Measurements from ENCODE around the gene PRXL2A.
"Not testable (repeated sequence)": the region's sequence is repeated elsewhere in the genome, so short reads cannot be mapped to it uniquely, and the experiment has no call there.

The PRXL2A gene

DNA sequence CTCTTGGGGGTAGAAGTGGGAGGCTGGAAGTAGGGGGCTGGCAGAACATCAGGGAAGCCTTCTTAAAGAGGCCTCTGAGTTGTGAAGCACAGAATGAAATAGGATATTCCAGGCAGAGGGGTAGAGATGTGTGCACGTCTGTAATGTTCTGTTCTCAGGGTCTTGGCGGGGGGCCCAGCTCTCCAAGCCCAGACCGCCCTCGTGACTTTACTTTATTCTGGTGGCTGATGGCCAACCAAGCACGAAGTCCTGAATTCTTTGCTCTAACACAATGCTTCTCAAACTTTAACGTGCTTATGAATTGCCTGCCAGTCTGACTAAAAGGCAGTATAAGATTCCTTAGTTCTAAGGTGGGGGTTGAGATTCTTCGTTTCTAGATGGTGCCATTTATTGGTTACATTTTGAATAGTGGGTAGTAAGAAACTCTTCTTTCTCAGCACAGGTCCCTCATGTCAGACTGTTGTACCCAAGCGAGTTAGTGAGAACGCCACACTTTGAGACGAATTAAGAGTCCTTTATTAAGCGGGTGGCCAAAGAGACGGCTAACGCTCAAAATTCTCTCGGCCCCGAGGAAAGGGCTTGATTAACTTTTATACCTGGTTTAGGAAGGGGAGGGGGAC is 8.2 kb downstream of the PRXL2A start (continued):
- TF ChIP-seq SNAI2 (CRISPR knock-in tag; IDR thresholded peaks at IDR 0.05) (no peak), ZNF70 (CRISPR knock-in tag; IDR thresholded peaks at IDR 0.05) (no peak), GLIS3 (CRISPR knock-in tag; IDR thresholded peaks at IDR 0.05) (no peak), ARNTL (CRISPR knock-in tag; IDR thresholded peaks at IDR 0.05; ENCODE audit: borderline replicate concordance, low read depth) (no peak), TOX (CRISPR knock-in tag; IDR thresholded peaks at IDR 0.05; ENCODE audit: borderline replicate concordance) (no peak)
- TF ChIP-seq, protein P1, sequence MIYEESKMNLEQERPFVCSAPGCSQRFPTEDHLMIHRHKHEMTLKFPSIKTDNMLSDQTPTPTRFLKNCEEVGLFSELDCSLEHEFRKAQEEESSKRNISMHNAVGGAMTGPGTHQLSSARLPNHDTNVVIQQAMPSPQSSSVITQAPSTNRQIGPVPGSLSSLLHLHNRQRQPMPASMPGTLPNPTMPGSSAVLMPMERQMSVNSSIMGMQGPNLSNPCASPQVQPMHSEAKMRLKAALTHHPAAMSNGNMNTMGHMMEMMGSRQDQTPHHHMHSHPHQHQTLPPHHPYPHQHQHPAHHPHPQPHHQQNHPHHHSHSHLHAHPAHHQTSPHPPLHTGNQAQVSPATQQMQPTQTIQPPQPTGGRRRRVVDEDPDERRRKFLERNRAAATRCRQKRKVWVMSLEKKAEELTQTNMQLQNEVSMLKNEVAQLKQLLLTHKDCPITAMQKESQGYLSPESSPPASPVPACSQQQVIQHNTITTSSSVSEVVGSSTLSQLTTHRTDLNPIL (CRISPR knock-in tag; IDR thresholded peaks at IDR 0.05; ENCODE audit: low read depth) = no peak

- not testable (repeated sequence) for ATAC-seq
These were observed 8.9 kb downstream of the PRXL2A start for GRCh38 chr10:80417256-80417655.

DNA sequence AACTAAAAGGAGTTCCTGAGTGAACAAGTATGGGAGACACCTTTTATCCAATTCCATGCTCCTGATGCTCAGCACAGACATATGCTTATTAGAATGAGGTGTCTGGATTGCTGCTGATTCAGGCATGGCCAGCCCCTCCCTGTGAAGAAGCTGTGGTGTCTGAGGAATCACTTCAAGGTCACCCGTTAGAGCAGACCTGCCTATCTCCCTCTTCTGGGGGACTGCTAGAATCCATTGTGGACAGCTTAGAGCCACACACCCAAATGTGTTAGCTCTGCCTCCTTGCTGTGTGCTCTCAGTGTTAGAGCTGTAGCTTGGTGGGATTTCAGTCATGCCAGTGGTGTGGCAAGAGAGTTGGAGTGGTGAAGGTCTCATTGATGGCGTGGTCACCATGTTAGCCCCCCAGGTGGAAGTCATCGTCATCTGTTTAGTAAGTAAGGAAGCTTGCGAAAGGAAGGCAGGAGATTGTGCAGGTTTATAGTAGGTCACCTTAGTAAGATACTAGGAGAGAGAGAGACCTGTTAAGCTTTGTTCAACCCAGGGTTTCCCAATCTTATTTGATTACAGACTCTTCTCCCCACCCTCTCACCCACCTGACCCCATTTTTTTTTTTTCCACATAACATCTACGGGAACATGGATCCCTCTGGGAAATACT is 12.8 kb downstream of the PRXL2A start:
- no peak for TF ChIP-seq ESRRG (CRISPR knock-in tag; IDR thresholded peaks at IDR 0.05)
- ATAC-seq = no peak

DNA sequence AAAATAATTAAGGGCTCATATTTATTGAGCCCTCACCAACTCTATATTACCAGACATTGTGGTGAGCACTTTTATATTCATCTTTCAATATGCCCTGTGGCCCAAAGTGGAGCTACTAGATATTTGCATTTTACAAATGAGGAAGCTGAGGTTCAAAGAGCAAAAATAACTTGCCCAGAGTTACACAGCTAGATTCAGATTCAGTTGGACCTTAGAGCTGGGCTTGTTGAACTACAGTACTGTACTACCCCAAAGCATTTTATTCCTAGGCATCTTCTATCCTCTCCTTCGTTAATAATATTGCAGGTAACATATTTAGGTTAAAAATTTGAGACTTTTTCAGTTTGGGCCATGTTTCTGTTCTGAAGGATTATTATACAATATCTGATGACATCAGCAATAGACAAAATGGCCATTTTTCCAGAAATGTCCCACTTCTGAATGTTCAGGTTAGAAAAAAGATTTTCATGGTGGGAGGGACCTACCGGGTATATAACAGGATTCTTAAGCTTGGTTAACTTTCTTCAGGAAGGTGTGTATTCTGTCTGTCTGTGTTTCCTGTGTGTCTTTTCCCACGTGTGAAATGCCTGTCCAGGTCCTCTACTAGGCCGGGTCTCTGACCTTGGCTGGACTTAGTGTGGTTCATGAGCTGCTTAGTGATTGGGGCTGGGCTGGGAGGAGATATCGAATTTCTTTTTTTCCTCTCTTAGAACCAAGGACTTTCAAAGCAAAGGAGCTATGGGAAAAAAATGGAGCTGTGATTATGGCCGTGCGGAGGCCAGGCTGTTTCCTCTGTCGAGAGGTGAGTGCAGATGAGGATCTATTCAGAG is 13.6 kb downstream of the PRXL2A start:
- no peak for TF ChIP-seq SNAI2 (CRISPR knock-in tag; IDR thresholded peaks at IDR 0.05)
- TF ChIP-seq BACH2 (CRISPR knock-in tag; IDR thresholded peaks at IDR 0.05; ENCODE audit: borderline replicate concordance) = no peak
- TF ChIP-seq GLIS3 (CRISPR knock-in tag; IDR thresholded peaks at IDR 0.05) = no peak
- TF ChIP-seq, protein P1 (CRISPR knock-in tag; IDR thresholded peaks at IDR 0.05; ENCODE audit: low read depth) = no peak
- no peak for TF ChIP-seq ZFP30 (CRISPR knock-in tag; IDR thresholded peaks at IDR 0.05)
- no peak for TF ChIP-seq CSDC2 (CRISPR knock-in tag; IDR thresholded peaks at IDR 0.05)
- no peak for TF ChIP-seq ZNF8 (CRISPR knock-in tag; IDR thresholded peaks at IDR 0.05)
- no peak for TF ChIP-seq RARB (CRISPR knock-in tag; IDR thresholded peaks at IDR 0.05)
- no peak for TF ChIP-seq ESRRG (CRISPR knock-in tag; IDR thresholded peaks at IDR 0.05)
- no peak for TF ChIP-seq ISL1 (CRISPR knock-in tag; IDR thresholded peaks at IDR 0.05)
- no peak for ATAC-seq

- TF ChIP-seq PPARA (CRISPR knock-in tag; IDR thresholded peaks at IDR 0.05; ENCODE audit: borderline replicate concordance) = no peak
- TF ChIP-seq RARB (CRISPR knock-in tag; IDR thresholded peaks at IDR 0.05) = no peak
- no peak for TF ChIP-seq ISL1 (CRISPR knock-in tag; IDR thresholded peaks at IDR 0.05)
- no peak for TF ChIP-seq BACH2 (CRISPR knock-in tag; IDR thresholded peaks at IDR 0.05; ENCODE audit: borderline replicate concordance)
- TF ChIP-seq ESRRG (CRISPR knock-in tag; IDR thresholded peaks at IDR 0.05) = no peak
- TF ChIP-seq, protein P2, sequence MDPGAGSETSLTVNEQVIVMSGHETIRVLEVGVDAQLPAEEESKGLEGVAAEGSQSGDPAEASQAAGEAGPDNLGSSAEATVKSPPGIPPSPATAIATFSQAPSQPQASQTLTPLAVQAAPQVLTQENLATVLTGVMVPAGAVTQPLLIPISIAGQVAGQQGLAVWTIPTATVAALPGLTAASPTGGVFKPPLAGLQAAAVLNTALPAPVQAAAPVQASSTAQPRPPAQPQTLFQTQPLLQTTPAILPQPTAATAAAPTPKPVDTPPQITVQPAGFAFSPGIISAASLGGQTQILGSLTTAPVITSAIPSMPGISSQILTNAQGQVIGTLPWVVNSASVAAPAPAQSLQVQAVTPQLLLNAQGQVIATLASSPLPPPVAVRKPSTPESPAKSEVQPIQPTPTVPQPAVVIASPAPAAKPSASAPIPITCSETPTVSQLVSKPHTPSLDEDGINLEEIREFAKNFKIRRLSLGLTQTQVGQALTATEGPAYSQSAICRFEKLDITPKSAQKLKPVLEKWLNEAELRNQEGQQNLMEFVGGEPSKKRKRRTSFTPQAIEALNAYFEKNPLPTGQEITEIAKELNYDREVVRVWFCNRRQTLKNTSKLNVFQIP (CRISPR knock-in tag; IDR thresholded peaks at IDR 0.05; ENCODE audit: borderline replicate concordance, low read depth) = no peak
- no peak for TF ChIP-seq ZNF70 (CRISPR knock-in tag; IDR thresholded peaks at IDR 0.05)
- TF ChIP-seq GLIS3 (CRISPR knock-in tag; IDR thresholded peaks at IDR 0.05) = no peak
- TF ChIP-seq ZFP30 (CRISPR knock-in tag; IDR thresholded peaks at IDR 0.05) = no peak
- ATAC-seq = no peak
These were observed 17.6 kb downstream of the PRXL2A start for GRCh38 chr10:80425901-80426300.

DNA sequence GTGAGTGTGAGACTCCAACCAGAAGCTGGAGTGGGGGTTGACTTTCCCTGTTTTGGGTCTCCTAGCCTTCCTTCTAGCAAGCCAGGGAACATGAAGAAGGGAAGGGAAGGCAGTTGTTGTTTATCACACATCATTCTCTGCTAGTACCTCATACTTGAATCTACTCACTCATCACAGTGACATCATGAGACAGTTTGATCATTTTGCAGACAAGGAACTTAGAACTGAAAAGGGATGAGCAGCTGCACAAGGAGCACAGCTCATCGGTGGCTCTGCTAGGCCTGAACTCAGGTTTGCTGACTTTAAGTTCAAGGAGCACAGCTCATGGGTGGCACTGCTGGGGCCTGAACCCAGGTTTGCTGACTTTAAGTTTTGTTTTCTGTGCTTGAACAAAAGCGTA is 19.2 kb downstream of the PRXL2A start:
- TF ChIP-seq BACH2 (CRISPR knock-in tag; IDR thresholded peaks at IDR 0.05; ENCODE audit: borderline replicate concordance) (no peak), ZFP3 (CRISPR knock-in tag; IDR thresholded peaks at IDR 0.05) (no peak), ZC3H10 (CRISPR knock-in tag; IDR thresholded peaks at IDR 0.05) (no peak), SNAI2 (CRISPR knock-in tag; IDR thresholded peaks at IDR 0.05) (no peak), ESRRG (CRISPR knock-in tag; IDR thresholded peaks at IDR 0.05) (no peak), GLIS3 (CRISPR knock-in tag; IDR thresholded peaks at IDR 0.05) (no peak)
- TF ChIP-seq, protein P2 (CRISPR knock-in tag; IDR thresholded peaks at IDR 0.05; ENCODE audit: borderline replicate concordance, low read depth) = no peak

More for the DNA sequence above, 19.2 kb downstream of the PRXL2A start:
- no peak for ATAC-seq
